ENCODE data around the gene OR14A2.
"Not testable (repeated sequence)": the region's sequence is repeated elsewhere in the genome, so short reads cannot be mapped to it uniquely, and the experiment has no call there.

The OR14A2 gene

GRCh38 chr1:247738315-247738714, 9.6 kb downstream of the OR14A2 start, which contains the start of gene OR14K1:
Gene OR14K1, plus strand, starts transcription at chr1:247738615. Its CDS starts 0 bp downstream, at chr1:247738615.
- Histone ChIP-seq H3K9me3 (ENCODE audit: control insufficient read depth in 2 of 2, low read length in 2 of 2) (no peaks in the 10 kb centered on the region), H3K36me3 (ENCODE audit: control insufficient read depth in 2 of 2, insufficient read depth in 2 of 2, low read length in 2 of 2) (no peaks in the 10 kb centered on the region), H3K9ac (ENCODE audit: low read depth in 1 of 2, low read length in 2 of 2) (no peak within 1 kb of the TSS), H3K27me3 (ENCODE audit: control insufficient read depth in 2 of 2, insufficient read depth in 2 of 2, low read length in 2 of 2) (no peaks in the 10 kb centered on the region), H3K4me1 (ENCODE audit: control insufficient read depth in 2 of 2, insufficient read depth in 2 of 2, low read length in 2 of 2) (no peaks in the 10 kb centered on the region), H3K4me3 (ENCODE audit: low read length in 2 of 2) (no peak within 1 kb of the TSS), H3K27ac (ENCODE audit: low read depth in 2 of 2, low read length in 2 of 2) (no peak within 1 kb of the TSS)

- Histone ChIP-seq H3K36me3 (ENCODE audit: control insufficient read depth in 2 of 2, insufficient read depth in 2 of 2, low read length in 2 of 2) (no peaks in the 10 kb centered on the region), H3K27me3 (ENCODE audit: control insufficient read depth in 2 of 2, insufficient read depth in 2 of 2, low read length in 2 of 2) (no peaks in the 10 kb centered on the region)
These were observed 26.7 kb downstream of the OR14A2 start for GRCh38 chr1:247721222-247721621.

GRCh38 chr1:247716546-247716945, 31.4 kb downstream of the OR14A2 start, which contains the start of gene OR6F1:
Gene OR6F1, minus strand, starts transcription at chr1:247716646. Its CDS starts 3,891 bp downstream, at chr1:247712755.
- no peaks in the 10 kb centered on the region for H3K27me3 ChIP-seq (ENCODE audit: control insufficient read depth in 2 of 2, insufficient read depth in 2 of 2, low read length in 2 of 2)
- H3K36me3 ChIP-seq (ENCODE audit: control insufficient read depth in 2 of 2, insufficient read depth in 2 of 2, low read length in 2 of 2): no peaks in the 10 kb centered on the region
- H3K9ac ChIP-seq (ENCODE audit: low read depth in 1 of 2, low read length in 2 of 2): no peak within 1 kb of the TSS
- no peaks in the 10 kb centered on the region for H3K4me1 ChIP-seq (ENCODE audit: control insufficient read depth in 2 of 2, insufficient read depth in 2 of 2, low read length in 2 of 2)
- H3K9me3 ChIP-seq (ENCODE audit: control insufficient read depth in 2 of 2, low read length in 2 of 2): peaks cover 0 to 1% of the 10 kb centered on the region in 2 donors
- no peak within 1 kb of the TSS for H3K4me3 ChIP-seq (ENCODE audit: low read length in 2 of 2)
- no peak within 1 kb of the TSS for H3K27ac ChIP-seq (ENCODE audit: low read depth in 2 of 2, low read length in 2 of 2)

More at GRCh38 chr1:247721222-247721621, 26.7 kb downstream of the OR14A2 start:
- Histone ChIP-seq H3K4me1 (ENCODE audit: control insufficient read depth in 2 of 2, insufficient read depth in 2 of 2, low read length in 2 of 2) (no peaks in the 10 kb centered on the region), H3K9ac (ENCODE audit: low read depth in 1 of 2, low read length in 2 of 2) (no peak overlapping the region), H3K4me3 (ENCODE audit: low read length in 2 of 2) (no peak overlapping the region), H3K27ac (ENCODE audit: low read depth in 2 of 2, low read length in 2 of 2) (no peak overlapping the region), H3K9me3 (ENCODE audit: control insufficient read depth in 2 of 2, low read length in 2 of 2) (peaks cover 0 to 1% of the 10 kb centered on the region in 2 donors)

- Histone ChIP-seq H3K4me1 (ENCODE audit: control insufficient read depth in 2 of 2, insufficient read depth in 2 of 2, low read length in 2 of 2) (no peaks in the 10 kb centered on the region), H3K27ac (ENCODE audit: low read depth in 2 of 2, low read length in 2 of 2) (no peak overlapping the region), H3K4me3 (ENCODE audit: low read length in 2 of 2) (no peak overlapping the region)
These were observed 34.2 kb downstream of the OR14A2 start for GRCh38 chr1:247713753-247714152.

GRCh38 chr1:247710681-247711080, 37.3 kb downstream of the OR14A2 start:
- H3K27me3 ChIP-seq (ENCODE audit: control insufficient read depth in 2 of 2, insufficient read depth in 2 of 2, low read length in 2 of 2); H3K36me3 ChIP-seq (ENCODE audit: control insufficient read depth in 2 of 2, insufficient read depth in 2 of 2, low read length in 2 of 2); H3K27ac ChIP-seq (ENCODE audit: low read depth in 2 of 2, low read length in 2 of 2); H3K4me3 ChIP-seq (ENCODE audit: low read length in 2 of 2); H3K9ac ChIP-seq (ENCODE audit: low read depth in 1 of 2, low read length in 2 of 2); H3K9me3 ChIP-seq (ENCODE audit: control insufficient read depth in 2 of 2, low read length in 2 of 2); H3K4me1 ChIP-seq (ENCODE audit: control insufficient read depth in 2 of 2, insufficient read depth in 2 of 2, low read length in 2 of 2): not testable (repeated sequence)

More at GRCh38 chr1:247713753-247714152, 34.2 kb downstream of the OR14A2 start:
- Histone ChIP-seq H3K9ac (ENCODE audit: low read depth in 1 of 2, low read length in 2 of 2) (no peak overlapping the region), H3K27me3 (ENCODE audit: control insufficient read depth in 2 of 2, insufficient read depth in 2 of 2, low read length in 2 of 2) (no peaks in the 10 kb centered on the region), H3K36me3 (ENCODE audit: control insufficient read depth in 2 of 2, insufficient read depth in 2 of 2, low read length in 2 of 2) (no peaks in the 10 kb centered on the region), H3K9me3 (ENCODE audit: control insufficient read depth in 2 of 2, low read length in 2 of 2) (no peaks in the 10 kb centered on the region)

- H3K36me3 ChIP-seq (ENCODE audit: control insufficient read depth in 2 of 2, insufficient read depth in 2 of 2, low read length in 2 of 2): no peaks in the 10 kb centered on the region
- H3K27ac ChIP-seq (ENCODE audit: low read depth in 2 of 2, low read length in 2 of 2): no peak overlapping the region
- peaks cover 0 to 3% of the 10 kb centered on the region in 2 donors for H3K9me3 ChIP-seq (ENCODE audit: control insufficient read depth in 2 of 2, low read length in 2 of 2)
- H3K9ac ChIP-seq (ENCODE audit: low read depth in 1 of 2, low read length in 2 of 2): no peak overlapping the region
- no peaks in the 10 kb centered on the region for H3K27me3 ChIP-seq (ENCODE audit: control insufficient read depth in 2 of 2, insufficient read depth in 2 of 2, low read length in 2 of 2)
- no peak overlapping the region for H3K4me3 ChIP-seq (ENCODE audit: low read length in 2 of 2)
- no peaks in the 10 kb centered on the region for H3K4me1 ChIP-seq (ENCODE audit: control insufficient read depth in 2 of 2, insufficient read depth in 2 of 2, low read length in 2 of 2)
These were observed 46.6 kb downstream of the OR14A2 start for GRCh38 chr1:247701338-247701737.

- Histone ChIP-seq H3K9me3 (ENCODE audit: control insufficient read depth in 2 of 2, low read length in 2 of 2) (no peaks in the 10 kb centered on the region), H3K27ac (ENCODE audit: low read depth in 2 of 2, low read length in 2 of 2) (no peak overlapping the region), H3K4me1 (ENCODE audit: control insufficient read depth in 2 of 2, insufficient read depth in 2 of 2, low read length in 2 of 2) (no peaks in the 10 kb centered on the region), H3K4me3 (ENCODE audit: low read length in 2 of 2) (no peak overlapping the region), H3K27me3 (ENCODE audit: control insufficient read depth in 2 of 2, insufficient read depth in 2 of 2, low read length in 2 of 2) (no peaks in the 10 kb centered on the region), H3K9ac (ENCODE audit: low read depth in 1 of 2, low read length in 2 of 2) (no peak overlapping the region), H3K36me3 (ENCODE audit: control insufficient read depth in 2 of 2, insufficient read depth in 2 of 2, low read length in 2 of 2) (no peaks in the 10 kb centered on the region)
These were observed 66.5 kb downstream of the OR14A2 start for GRCh38 chr1:247681288-247681897.

GRCh38 chr1:247680171-247680570, 67.8 kb downstream of the OR14A2 start:
- no peaks in the 10 kb centered on the region for H3K4me1 ChIP-seq (ENCODE audit: control insufficient read depth in 2 of 2, insufficient read depth in 2 of 2, low read length in 2 of 2)
- H3K9me3 ChIP-seq (ENCODE audit: control insufficient read depth in 2 of 2, low read length in 2 of 2): no peaks in the 10 kb centered on the region
- H3K9ac ChIP-seq (ENCODE audit: low read depth in 1 of 2, low read length in 2 of 2): no peak overlapping the region
- no peak overlapping the region for H3K27ac ChIP-seq (ENCODE audit: low read depth in 2 of 2, low read length in 2 of 2)
- H3K27me3 ChIP-seq (ENCODE audit: control insufficient read depth in 2 of 2, insufficient read depth in 2 of 2, low read length in 2 of 2): no peaks in the 10 kb centered on the region
- H3K36me3 ChIP-seq (ENCODE audit: control insufficient read depth in 2 of 2, insufficient read depth in 2 of 2, low read length in 2 of 2): no peaks in the 10 kb centered on the region
- no peak overlapping the region for H3K4me3 ChIP-seq (ENCODE audit: low read length in 2 of 2)

- Histone ChIP-seq H3K9ac (ENCODE audit: low read depth in 1 of 2, low read length in 2 of 2) (no peak within 1 kb of the TSS), H3K27ac (ENCODE audit: low read depth in 2 of 2, low read length in 2 of 2) (no peak within 1 kb of the TSS), H3K4me1 (ENCODE audit: control insufficient read depth in 2 of 2, insufficient read depth in 2 of 2, low read length in 2 of 2) (no peaks in the 10 kb centered on the region), H3K9me3 (ENCODE audit: control insufficient read depth in 2 of 2, low read length in 2 of 2) (no peaks in the 10 kb centered on the region), H3K36me3 (ENCODE audit: control insufficient read depth in 2 of 2, insufficient read depth in 2 of 2, low read length in 2 of 2) (no peaks in the 10 kb centered on the region), H3K4me3 (ENCODE audit: low read length in 2 of 2) (no peak within 1 kb of the TSS), H3K27me3 (ENCODE audit: control insufficient read depth in 2 of 2, insufficient read depth in 2 of 2, low read length in 2 of 2) (no peaks in the 10 kb centered on the region)
These were observed 68.3 kb downstream of the OR14A2 start, which contains the start of gene OR13G1 for GRCh38 chr1:247679639-247680038. Gene OR13G1, minus strand, starts transcription at chr1:247679739. Its CDS starts 6,698 bp downstream, at chr1:247673041.
